ENCODE measurements around the gene CDR2.

GRCh38 chr16:22317625-22318024 is 56.8 kb downstream of the CDR2 start:
- TF ChIP-seq CTCF (IDR thresholded peaks at IDR 0.05), result no peak
- no peak for TF ChIP-seq ZFX (IDR thresholded peaks at IDR 0.05; ENCODE audit: borderline replicate concordance)
